CD4-positive, alpha-beta T cell treated with Interleukin-10 for 1 hour (primary cell): ENCODE measurements around the gene CDV3.
"Not testable (repeated sequence)": the region's sequence is repeated elsewhere in the genome, so short reads cannot be mapped to it uniquely, and the experiment has no call there.

Experiments used
- DNase-seq: peaks from one replicate; pipeline ENCODE4 v3.0.0-alpha.2; 2020

CDV3 gene, protein sequence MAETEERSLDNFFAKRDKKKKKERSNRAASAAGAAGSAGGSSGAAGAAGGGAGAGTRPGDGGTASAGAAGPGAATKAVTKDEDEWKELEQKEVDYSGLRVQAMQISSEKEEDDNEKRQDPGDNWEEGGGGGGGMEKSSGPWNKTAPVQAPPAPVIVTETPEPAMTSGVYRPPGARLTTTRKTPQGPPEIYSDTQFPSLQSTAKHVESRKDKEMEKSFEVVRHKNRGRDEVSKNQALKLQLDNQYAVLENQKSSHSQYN

DNA sequence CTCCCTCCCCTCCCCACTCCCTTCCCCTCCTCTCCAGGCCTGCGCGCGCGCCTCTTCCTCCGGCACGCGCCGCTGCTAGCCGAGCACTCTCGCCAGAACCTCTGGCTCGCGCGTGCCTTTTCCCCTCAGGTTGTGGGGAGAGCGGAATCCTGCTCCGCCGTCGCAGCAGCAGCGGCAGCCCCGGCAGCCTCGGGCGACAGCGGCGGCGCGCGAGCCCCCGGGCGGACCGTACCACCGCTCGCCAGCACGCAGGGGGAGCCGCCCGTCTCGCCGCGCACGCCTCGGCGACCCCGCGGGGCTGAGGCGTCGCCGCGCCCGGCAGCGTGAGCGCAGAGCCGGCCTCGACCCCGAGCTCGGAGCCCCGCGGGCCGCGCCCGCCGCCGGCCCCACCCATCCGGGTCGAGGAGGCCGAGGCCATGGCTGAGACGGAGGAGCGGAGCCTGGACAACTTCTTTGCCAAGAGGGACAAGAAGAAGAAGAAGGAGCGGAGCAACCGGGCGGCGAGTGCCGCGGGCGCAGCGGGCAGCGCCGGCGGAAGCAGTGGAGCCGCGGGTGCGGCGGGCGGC lies at the start of gene CDV3:
CDV3 (plus strand) TSS at position 58 of the 566 bp plus-strand sequence; CDS start at position 417, 359 bp downstream.
- no peak for DNase-seq

DNA sequence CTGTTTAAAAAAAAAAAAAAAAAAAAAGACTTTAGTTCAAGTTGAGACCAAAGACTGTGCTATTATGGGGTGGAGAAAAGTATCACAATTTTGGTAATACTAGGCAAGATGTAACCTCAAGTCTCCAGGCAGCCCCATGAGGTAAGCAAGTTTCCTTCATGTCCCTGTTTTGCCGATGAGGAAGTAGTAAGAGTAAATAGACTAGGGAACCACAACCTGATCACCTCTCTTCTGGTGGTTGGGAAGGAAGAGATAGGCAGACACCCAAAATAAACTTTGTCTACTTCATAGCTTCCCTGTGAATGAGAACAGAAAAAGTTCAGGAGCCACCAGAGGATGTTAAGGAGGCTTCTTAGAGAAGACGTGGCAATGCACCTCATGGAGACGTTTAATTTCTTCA lies 49.7 kb upstream of the CDV3 start:
- DNase-seq: not testable (repeated sequence)

DNA sequence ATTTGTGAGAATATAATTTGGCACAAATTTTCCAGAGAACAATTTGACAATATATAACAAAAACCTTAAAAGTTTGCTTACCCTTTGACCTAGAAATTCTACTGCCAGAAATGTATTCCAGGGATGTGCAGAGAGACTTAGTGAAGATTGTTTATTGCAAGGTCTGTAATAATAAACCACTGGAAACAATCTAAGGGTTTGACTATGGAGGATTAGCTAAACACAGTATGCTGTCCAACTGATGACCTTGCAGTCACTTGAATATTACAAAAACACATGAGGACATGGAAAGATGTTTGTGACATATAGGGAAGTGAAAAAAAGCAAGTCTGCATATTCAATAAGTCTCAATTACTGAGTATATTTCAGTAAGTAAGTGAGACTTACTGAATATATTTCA lies 48.1 kb upstream of the CDV3 start:
- DNase-seq: no peak

DNA sequence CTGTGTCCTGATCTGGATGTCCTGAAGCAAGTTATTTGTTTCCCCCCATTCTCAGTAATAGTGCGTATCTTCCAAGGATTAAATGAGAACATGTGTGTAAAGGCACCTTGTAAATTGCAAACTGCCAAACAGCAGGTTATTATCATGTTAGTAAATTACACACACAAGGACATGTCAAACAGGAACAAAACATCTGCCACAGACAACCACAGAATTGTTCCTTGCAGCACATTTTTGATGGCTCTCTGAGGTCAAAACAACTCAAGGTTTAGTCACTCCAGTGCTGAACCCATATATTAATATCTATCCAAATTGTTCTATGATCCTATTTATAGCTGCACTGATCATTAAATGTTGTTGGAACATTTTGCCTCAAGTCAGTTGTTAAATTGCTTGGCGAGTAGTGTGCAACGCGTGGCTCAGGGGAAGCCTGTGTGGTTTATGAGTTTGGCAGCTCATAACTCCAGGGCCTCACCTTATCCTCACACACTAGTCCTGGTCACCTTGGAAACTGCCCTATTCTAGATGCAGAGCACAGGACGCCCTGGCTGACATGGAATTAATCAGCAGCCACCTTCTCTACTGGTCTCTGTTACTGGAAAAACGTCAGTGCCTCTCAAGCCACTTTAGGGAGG lies 46.3 kb upstream of the CDV3 start:
- no peak for DNase-seq

DNA sequence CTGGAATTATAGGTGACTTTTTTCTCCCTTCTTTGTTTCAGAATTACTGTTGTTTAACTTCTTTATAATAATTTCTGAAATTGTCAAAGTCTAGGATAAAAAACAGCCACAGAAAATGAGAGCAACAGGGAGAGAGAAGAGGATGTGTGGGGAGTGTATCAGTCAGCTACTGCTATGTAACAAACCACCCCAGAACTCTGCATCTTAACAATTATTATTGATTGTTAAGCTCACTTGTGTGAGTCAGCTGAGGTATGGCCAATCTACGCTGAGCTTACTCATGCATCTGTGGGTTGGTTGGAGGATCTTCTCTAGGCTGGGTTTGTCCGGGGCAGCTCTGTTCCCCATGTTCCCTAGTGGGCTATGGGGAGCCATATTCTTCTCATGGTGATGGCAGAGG lies 43.7 kb upstream of the CDV3 start:
- no peak for DNase-seq

DNA sequence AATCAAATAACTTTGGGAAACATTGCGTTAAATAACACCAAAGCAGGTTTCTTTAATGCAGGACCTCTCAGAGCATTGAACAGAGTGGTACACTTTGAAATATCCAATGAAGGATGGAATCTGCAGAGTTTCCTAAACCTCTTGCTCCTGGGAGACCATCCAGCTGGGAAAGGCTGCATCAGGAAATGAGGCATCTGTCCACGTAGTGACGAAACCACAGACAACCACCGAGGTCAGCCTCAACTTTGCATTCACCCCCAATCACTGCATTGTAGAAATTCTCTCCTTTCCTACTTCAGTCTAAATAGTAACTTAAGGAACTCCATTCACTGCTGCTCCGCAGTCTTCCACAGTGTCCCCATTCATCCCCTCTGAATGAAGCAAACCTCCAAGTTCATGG lies 41.5 kb upstream of the CDV3 start:
- no peak for DNase-seq

DNA sequence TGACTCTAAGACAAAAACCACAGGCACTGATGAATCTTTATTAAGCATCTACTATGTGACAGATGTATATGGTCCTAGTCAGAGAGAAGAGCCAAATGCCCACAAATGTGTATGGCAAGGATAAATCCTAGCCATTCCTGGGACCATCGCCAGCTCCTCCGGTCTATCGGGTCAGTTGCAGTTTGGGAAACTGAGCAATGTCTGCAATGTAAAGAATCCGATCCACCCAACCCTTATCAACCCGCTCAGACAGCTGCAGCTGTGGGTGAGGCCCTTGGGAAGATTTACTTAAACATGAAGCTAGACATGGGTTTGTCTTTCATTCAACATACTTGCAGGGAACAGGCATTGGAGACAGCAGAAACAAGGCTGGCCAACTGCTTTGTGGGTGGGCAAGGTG lies 40.5 kb upstream of the CDV3 start:
- no peak for DNase-seq

DNA sequence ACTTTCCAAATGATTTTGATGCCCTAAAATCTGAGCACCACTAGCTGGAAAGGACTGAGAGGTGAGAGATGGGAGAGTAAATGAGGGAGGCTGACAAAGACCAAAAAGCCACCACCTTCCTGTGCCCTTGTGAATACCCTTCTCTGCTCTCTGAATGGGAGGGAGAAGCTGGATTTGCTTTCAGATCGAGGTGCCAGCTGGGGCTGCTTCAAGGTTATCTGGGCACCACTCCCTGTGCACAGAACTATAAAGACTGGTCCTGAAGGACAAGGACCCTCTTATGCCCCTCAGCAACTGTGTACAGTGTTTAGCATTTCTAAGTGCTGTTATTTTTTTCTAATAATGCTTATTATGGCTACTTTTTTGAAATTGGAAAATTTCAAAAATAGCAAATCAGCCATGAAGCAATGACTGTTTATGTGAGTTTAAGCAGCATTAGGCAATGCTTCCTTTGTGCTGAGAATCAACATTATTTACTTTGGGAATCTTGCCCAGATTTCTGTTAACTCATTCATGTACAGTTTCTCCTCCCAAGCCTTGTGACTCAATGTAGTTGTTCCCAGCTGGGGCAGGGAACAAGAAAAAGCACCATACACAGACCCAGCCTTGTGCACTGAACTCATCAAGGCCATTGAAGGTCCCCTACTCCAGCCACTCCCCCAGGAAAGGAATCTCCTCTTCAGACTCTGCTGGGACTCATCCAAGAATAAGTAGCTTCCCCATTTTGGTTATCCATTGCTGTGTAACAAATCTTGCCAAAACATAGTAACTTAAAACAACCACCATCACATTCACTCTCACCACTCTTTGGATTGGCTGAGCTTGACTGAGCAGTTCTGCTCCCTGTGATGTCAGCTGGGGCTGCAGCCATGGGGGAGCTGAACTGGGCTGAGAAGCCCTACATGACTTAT lies 37.3 kb upstream of the CDV3 start:
- DNase-seq: no peak

DNA sequence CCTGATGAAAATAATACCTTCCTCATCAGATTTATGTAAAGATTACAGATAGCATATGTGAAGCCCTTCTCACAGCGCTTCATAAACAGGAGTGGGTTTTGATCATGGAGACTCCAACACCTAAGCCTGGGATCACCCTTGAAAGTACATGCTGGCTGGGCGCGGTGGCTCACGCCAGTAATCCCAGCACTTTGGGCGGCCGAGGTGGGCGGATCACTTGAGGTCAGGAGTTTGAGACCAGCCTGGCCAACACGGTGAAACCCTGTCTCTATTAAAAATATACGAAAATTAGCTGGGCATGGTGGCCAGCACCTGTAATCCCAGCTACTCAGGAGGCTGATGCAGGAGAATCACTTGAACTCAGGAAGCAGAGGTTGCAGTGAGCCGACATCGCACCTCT lies 36.4 kb upstream of the CDV3 start:
- not testable (repeated sequence) for DNase-seq

DNA sequence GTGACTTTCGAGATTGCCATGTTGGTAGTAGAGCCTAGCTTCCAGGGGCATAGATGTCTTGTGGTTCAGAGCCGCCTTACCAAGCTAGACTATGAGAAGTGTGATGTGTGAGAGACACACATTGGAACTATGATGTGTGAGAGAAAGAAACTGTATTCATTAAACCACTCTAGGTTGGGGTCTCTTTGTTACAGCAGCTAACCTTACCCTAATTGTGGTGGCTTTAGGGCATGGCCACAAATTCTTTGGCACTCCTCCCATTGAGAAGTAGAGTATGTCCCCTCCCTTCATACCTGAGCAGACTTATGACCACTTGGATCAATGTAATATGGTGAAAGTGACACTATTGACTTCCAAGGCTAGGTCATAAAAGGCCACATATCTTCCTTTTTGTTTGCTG lies 35.3 kb upstream of the CDV3 start:
- DNase-seq: no peak

DNA sequence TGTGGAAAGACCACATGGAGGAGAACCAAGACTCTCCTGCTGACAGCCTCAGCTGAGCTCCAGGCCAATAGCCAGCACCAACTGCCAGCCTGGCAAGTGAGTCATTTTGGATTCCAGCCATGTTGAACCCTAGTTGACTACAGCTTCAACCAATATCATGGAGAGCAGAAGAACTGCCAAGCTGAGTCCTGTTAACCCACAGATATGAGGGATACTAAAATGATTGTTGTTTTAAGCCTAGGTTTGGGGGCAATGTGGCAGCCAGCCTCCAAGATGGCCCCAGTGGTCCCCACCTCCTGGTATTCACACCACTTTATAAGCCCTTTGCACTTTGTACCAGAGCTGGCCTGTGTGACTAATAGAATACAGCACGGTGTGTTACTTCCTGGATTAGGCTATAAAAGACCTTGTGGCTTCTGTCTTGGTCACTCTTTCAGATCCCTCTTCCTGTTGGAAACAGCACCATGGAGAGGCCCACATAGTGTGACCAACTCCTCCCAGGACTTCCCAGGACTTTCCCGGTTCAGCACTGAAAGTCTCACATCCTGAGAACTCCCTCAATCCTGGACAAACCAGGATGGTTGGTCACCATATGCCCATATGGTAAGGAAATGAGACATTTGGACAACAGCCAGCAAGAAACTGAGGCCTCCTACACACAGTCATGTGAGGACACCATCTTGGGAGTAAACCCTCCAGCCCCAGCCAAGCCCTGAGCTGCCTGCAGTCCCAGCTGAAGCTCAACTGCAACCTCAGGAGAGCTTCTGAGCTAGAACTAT lies 32.4 kb upstream of the CDV3 start:
- DNase-seq: no peak

DNA sequence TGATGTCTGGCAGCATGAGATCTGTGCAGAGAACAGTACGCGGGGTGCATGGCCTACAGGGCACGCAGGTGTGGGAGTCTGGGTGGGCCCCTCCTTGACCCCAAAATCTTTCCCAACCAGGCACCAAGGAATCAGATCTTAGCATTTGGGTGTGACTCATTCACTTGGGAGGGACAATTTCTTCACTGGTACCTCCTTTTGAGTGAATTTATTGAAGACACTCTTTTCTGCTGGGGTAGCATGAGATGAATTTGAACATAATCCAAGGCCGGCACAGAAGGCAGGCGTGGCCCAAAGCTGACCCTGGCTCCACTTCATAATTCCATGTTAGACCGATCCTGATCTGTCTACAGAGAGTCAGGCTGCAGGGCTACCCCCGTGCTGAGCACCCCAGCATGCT lies 30.6 kb upstream of the CDV3 start:
- no peak for DNase-seq

DNA sequence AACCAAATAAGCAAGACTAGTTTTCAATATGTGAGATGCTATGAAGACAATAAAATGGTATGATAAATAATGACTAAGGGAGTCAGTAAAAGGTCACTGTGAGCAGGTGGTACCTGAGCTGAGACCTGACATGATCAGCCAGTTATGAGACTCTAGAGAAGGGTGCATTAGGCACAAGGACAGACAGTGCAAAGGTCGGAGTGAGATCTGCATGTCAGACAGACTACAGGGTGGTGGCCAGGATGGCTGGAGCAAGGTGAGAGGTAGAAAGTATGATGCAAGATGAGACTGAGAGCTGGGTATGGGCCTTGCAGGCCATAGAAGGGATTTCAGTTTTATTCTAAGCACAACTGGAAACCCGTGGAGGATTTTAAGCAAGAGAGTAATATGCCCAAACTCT lies 28.5 kb upstream of the CDV3 start:
- DNase-seq: not testable (repeated sequence)

DNA sequence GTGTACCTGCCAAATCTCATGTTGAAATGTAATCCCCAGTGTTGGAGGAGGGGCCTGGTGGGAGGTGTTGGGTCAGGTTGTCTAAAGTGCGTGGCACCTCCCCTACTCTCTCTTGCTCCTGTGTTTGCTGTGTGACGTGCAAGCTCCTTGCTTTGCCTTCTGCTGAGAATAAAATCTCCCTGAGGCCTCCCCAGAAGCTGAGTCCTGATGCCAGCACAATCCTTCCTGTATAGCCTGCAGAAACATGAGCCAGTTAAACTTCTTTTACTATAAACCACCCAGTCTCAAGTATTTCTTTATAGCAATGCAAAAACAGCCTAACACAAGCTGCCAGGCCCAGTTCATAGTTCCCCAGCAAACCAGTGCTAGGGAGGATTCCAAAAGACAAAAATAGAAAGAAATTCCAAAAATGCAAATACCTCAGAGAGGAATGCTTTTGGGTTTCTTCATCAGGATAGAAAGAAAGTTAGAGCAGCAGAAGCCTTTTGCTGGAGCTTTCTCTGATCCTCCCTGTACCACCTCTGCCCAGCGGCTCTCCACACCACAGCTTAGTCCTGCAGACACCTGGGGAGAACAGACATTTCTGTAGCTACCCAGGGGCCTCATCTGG lies 25.9 kb upstream of the CDV3 start:
- no peak for DNase-seq

DNA sequence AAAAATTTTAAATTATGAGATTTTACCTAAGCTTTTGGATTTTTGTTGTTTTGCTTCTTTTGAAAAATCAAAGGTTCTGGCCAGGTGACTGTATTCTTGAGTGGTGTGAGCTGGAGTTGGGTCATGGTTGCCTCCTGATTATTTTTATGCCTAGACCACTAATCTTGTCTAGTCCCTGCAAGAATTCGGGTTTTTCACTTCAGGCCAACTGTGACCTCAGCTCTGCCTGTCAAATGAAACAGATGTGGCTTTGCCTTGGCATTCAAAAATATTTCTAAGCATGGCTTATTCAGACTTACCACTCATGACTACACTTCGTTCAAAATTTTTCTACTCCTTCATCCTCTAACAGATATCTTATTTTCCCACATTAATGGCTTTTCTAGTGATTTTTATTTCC lies 25.4 kb upstream of the CDV3 start:
- DNase-seq: no peak

DNA sequence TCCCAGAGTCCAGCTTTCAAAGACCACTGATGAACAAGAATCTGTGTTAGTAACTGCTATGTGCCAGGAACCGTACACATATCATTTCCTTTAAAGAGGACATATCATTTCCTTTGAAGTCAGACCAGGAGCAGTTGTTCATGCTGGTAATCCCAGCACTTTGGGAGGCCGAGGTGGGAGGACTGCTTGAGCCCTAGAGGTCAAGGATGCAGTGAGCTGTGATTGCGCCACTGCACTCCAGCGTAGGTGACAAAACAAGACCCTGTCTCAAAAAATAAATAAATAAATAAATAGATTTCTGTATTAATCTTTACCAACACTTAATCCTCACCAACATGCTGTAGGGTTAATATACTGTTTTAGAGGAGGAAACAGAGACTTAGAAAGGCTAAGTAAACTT lies 23.9 kb upstream of the CDV3 start:
- DNase-seq: no peak

DNA sequence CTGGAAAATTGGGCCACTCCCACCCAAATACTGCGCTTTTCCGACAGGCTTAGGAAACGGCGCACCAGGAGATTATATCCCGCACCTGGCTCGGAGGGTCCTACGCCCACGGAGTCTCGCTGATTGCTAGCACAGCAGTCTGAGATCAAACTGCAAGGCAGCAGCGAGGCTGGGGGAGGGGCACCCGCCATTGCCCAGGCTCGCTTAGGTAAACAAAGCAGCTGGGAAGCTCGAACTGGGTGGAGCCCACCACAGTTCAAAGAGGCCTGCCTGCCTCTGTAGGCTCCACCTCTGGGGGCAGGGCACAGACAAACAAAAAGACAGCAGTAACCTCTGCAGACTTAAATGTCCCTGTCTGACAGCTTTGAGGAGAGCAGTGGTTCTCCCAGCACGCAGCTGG lies 21.9 kb upstream of the CDV3 start:
- DNase-seq: not testable (repeated sequence)

DNA sequence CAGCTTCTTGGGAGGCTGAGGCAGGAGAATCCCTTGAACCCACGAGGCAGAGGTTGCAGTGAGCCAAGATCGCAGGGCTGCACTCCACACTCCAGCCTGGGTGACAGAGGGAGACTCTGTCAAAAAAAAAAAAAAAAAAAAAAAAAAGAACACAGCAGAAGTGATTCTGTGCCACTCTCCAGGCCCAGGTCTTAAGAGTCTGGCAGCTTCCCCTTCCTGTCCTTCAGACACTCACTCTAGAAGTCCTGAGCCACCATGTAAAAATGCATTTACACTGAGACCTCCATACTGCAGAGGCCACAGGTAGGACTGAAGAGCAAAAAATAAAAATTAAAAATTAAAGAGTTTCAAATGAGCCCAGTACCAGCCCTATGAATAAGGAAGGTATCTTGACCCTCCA lies 11.8 kb upstream of the CDV3 start:
- no peak for DNase-seq

DNA sequence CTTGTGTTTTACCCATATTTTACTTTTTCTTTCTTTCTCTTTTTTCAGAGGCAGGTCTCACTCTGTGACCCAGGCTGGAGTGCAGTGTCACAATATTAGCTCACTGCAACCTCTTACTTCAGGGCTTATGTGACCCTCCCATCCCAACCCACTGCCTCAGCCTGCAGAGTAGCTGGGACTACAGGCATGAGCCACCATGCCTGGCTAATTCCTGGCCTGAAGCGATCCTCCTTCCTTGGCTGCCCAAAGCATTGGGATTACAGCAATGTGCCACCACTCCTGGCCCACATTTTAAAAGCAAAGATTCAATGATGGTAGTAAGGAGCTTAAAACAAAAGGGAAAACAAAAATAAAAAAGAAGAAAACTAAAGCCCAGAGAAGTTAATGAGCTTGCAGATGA lies 11.1 kb upstream of the CDV3 start:
- DNase-seq: no peak

DNA sequence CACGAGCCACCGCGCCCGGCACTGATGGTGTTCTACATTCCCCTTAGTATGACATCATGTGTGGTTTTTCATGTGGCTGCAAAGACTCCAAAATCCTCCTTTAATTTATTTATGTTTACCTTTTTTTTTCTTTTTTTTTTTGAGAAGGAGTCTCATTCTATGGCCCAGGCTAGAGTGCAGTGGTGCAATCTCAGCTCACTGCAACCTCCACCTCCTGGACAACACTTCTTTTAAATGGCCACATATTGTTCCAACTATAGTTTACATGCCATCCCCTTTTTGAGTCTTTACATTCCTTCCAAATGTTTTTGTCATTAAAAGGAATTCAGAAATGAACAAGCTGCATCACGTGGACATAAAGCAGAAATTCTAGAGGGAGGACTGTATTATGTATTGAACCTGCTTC lies 10.3 kb upstream of the CDV3 start:
- DNase-seq: no peak

DNA sequence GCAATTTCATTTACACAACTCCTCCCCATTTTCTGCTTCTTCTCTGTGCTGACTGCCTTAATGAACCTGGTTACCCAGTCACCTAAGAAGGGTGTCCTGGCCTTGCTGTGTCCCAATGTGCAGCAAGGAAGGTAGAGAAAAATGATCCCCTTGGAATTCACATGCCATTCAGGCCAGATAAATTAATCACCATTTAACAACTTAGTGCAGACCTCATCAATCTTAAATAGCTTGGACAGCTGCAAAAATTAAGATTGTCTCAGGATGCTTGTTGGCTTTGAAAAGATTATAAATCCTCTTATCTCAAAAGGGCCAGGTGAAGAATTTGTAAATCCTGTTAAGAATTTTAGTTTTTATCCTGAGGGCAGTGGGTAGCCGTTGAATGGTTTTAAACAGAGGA lies 9.7 kb upstream of the CDV3 start:
- DNase-seq: no peak

DNA sequence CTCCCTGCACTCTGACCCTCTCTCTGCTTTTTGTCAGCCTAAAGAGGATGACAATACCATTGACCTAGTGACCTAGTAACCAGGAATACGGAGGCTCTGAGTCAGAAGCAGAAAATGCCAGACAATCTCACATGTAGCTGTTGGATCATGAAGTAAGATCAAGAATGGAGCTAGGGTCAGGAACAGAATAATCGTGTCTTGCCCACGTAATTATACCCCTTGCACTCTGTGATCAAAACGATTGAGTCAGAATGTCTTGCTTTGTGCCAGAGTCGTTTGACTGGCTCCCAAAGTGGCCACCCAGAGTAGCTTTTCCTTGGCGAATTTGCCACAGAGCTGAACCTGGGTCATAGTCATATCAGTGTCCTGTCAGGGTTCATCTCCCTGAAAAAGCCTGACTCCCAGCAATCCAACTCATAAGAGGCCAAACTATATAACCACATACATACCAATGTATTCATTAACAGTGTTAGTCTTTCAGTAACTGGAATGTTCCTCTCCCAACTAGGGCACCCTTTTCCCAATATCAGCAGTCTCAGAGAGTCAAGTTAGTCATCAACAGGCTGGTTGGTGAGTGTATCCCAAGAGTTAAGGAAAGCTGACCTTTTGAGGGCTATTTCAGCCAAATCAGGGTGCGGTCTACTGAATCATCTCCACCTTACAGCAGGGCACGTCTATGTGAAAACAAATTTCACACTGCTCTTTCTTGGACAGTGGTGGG lies 5.0 kb upstream of the CDV3 start:
- DNase-seq: no peak
